Measurements from ENCODE around the gene SERPINB8. TPM values are rescaled to one million over a fixed set of nuclear protein-coding genes. Genes with fewer than 3 reads are reported as not detected.

The SERPINB8 gene
- total and polyA plus RNA-seq, 2 of the 13 experiments (the other 11 are each of a cell fraction or from before 2014, with no cell fraction given) = 0.95 to 2.2 TPM

GRCh38 chr18:63949068-63949737 is 20.7 kb upstream of the SERPINB8 start, which contains the start of gene HMSD (continued):
- TF ChIP-seq STAT6 (CRISPR knock-in tag; IDR thresholded peaks at IDR 0.05; ENCODE audit: borderline replicate concordance) (no peak), LCORL (IDR thresholded peaks at IDR 0.05) (no peak), LCORL (CRISPR knock-in tag; IDR thresholded peaks at IDR 0.05) (no peak), ZNF850 (CRISPR knock-in tag; conservative IDR thresholded peaks at IDR 0.05) (no peak), MNT (IDR thresholded peaks at IDR 0.05) (no peak), ZNF687 (CRISPR knock-in tag; IDR thresholded peaks at IDR 0.05) (peak; percentile 23; the same call in 1 of the 2 replicates), TERF1 (CRISPR knock-in tag; IDR thresholded peaks at IDR 0.05) (no peak), RNF2 (conservative IDR thresholded peaks at IDR 0.05; ENCODE audit: low read depth) (no peak), REST (IDR thresholded peaks at IDR 0.05; ENCODE audit: borderline replicate concordance in 1 of 2, low read depth in 1 of 2, low read length in 2 of 2) (no peak), CTCF (CRISPR knock-in tag; IDR thresholded peaks at IDR 0.05) (peak; percentile 61), ZNF589 (CRISPR knock-in tag; conservative IDR thresholded peaks at IDR 0.05) (no peak)
